ENCODE data around the gene MCOLN1. TPM values are rescaled to one million over a fixed set of nuclear protein-coding genes. Genes with fewer than 3 reads are reported as not detected.

Gene MCOLN1
- total and polyA plus RNA-seq, 2 of the 8 experiments (the other 6 are each of a cell fraction or from before 2014, with no cell fraction given) = 19.1 to 40.0 TPM

GRCh38 chr19:7522072-7522922, at the start of gene MCOLN1 (continued):
- peak; percentile 68 for TF ChIP-seq E2F6 (IDR thresholded peaks at IDR 0.05)
- TF ChIP-seq, protein P1, sequence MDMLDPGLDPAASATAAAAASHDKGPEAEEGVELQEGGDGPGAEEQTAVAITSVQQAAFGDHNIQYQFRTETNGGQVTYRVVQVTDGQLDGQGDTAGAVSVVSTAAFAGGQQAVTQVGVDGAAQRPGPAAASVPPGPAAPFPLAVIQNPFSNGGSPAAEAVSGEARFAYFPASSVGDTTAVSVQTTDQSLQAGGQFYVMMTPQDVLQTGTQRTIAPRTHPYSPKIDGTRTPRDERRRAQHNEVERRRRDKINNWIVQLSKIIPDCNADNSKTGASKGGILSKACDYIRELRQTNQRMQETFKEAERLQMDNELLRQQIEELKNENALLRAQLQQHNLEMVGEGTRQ (IDR thresholded peaks at IDR 0.05; ENCODE audit: low read length) = peak; percentile 100
- no peak for TF ChIP-seq RNF2 (IDR thresholded peaks at IDR 0.05; ENCODE audit: borderline replicate concordance, low read depth, low read length, missing control alignments, poor library complexity, severe bottlenecking)
- no peak for TF ChIP-seq SIX5 (IDR thresholded peaks at IDR 0.05; ENCODE audit: low read depth, low read length)
- peak; percentile 62 to 89; a peak in 3 of 4 replicates for TF ChIP-seq HDAC2 (IDR thresholded peaks at IDR 0.05; ENCODE audit: borderline replicate concordance in 1 of 2, low read depth in 2 of 2, low read length in 2 of 2)
- TF ChIP-seq SIRT6 (IDR thresholded peaks at IDR 0.05; ENCODE audit: low read length) = no peak
- peak; percentile 100 for TF ChIP-seq ATF3 (IDR thresholded peaks at IDR 0.05; ENCODE audit: insufficient read depth, low read depth, low read length)
- TF ChIP-seq SP1 (IDR thresholded peaks at IDR 0.05; ENCODE audit: low read depth, low read length) = peak; percentile 91
- TF ChIP-seq CHD2 (IDR thresholded peaks at IDR 0.05; ENCODE audit: low read length) = peak; percentile 90
- no peak for TF ChIP-seq HDAC6 (IDR thresholded peaks at IDR 0.05; ENCODE audit: low read depth, low read length)
- TF ChIP-seq RBBP5 (IDR thresholded peaks at IDR 0.05; ENCODE audit: borderline replicate concordance, low read depth, low read length) = no peak
